HG03280 (cell line): ENCODE data around the gene KPNA6.
"Not testable (repeated sequence)": the region's sequence is repeated elsewhere in the genome, so short reads cannot be mapped to it uniquely, and the experiment has no call there.

Source experiments
- ATAC-seq: cut with Tn5 transposase; IDR thresholded peaks from one replicate; pipeline ENCODE4 v1.9.1; 2021; ENCODE audit warnings: mild to moderate bottlenecking, moderate library complexity; ENCODE audit not compliant: unreplicated experiment

Gene KPNA6

GRCh38 chr1:32107742-32108661 lies at the start of gene KPNA6:
Gene KPNA6 (plus strand): TSS chr1:32108056. CDS start chr1:32108131, 75 bp downstream.
- ATAC-seq, result peak; percentile 70

GRCh38 chr1:32060914-32061313 lies 46.9 kb upstream of the KPNA6 start:
- no peak for ATAC-seq

GRCh38 chr1:32062867-32063230 lies 45.0 kb upstream of the KPNA6 start:
- no peak for ATAC-seq

- ATAC-seq, result no peak
These were observed 44.6 kb upstream of the KPNA6 start for GRCh38 chr1:32063261-32063681.

GRCh38 chr1:32065613-32066488 lies 42.0 kb upstream of the KPNA6 start:
- not testable (repeated sequence) for ATAC-seq

GRCh38 chr1:32066489-32066873 lies 41.4 kb upstream of the KPNA6 start:
- ATAC-seq, result no peak

GRCh38 chr1:32068957-32069588 lies 38.8 kb upstream of the KPNA6 start:
- no peak for ATAC-seq

GRCh38 chr1:32071758-32072621 lies 35.9 kb upstream of the KPNA6 start:
- no peak for ATAC-seq

GRCh38 chr1:32072622-32073298 lies 35.1 kb upstream of the KPNA6 start, which contains the start of gene TMEM39B:
Gene TMEM39B (plus strand): TSS chr1:32072939. CDS start chr1:32073048, 109 bp downstream.
- peak; percentile 86 for ATAC-seq

GRCh38 chr1:32073299-32074229 lies 34.3 kb upstream of the KPNA6 start:
- ATAC-seq, result no peak

GRCh38 chr1:32074841-32075240 lies 33.0 kb upstream of the KPNA6 start:
- no peak for ATAC-seq

- no peak for ATAC-seq
These were observed 30.4 kb upstream of the KPNA6 start for GRCh38 chr1:32077451-32077850.

GRCh38 chr1:32082022-32082421 lies 25.8 kb upstream of the KPNA6 start:
- ATAC-seq, result no peak

- ATAC-seq, result not testable (repeated sequence)
These were observed 21.5 kb upstream of the KPNA6 start for GRCh38 chr1:32086381-32086780.

- no peak for ATAC-seq
These were observed 16.7 kb upstream of the KPNA6 start for GRCh38 chr1:32091176-32091575.

- ATAC-seq, result no peak
These were observed 16.3 kb upstream of the KPNA6 start for GRCh38 chr1:32091591-32091990.

GRCh38 chr1:32094746-32095521 lies 12.9 kb upstream of the KPNA6 start:
- no peak for ATAC-seq

- ATAC-seq, result no peak
These were observed 8.4 kb upstream of the KPNA6 start for GRCh38 chr1:32099426-32099825.
